Dermis blood vessel endothelial cell (primary cell): Measurements from ENCODE around the gene COPE. TPM values are rescaled to one million over a fixed set of nuclear protein-coding genes. Genes with fewer than 3 reads are reported as not detected.
A peak's percentile ranks its signal among the peaks of the same experiment; 100 is the strongest.
"Not testable (repeated sequence)": the region's sequence is repeated elsewhere in the genome, so short reads cannot be mapped to it uniquely, and the experiment has no call there.

Source experiments
- DNase-seq: peaks from one replicate; pipeline ENCODE4 v3.0.0; 2010
- total RNA-seq: library from RNA; depleted of rRNA; stranded (reverse); fragments of >200 nt; gene quantifications from 2 replicates; pipeline ENCODE4 v1.2.3, GENCODE V29; 2014

The COPE gene
- total RNA-seq, 1 donor from 2014 or later = 215 TPM

DNA sequence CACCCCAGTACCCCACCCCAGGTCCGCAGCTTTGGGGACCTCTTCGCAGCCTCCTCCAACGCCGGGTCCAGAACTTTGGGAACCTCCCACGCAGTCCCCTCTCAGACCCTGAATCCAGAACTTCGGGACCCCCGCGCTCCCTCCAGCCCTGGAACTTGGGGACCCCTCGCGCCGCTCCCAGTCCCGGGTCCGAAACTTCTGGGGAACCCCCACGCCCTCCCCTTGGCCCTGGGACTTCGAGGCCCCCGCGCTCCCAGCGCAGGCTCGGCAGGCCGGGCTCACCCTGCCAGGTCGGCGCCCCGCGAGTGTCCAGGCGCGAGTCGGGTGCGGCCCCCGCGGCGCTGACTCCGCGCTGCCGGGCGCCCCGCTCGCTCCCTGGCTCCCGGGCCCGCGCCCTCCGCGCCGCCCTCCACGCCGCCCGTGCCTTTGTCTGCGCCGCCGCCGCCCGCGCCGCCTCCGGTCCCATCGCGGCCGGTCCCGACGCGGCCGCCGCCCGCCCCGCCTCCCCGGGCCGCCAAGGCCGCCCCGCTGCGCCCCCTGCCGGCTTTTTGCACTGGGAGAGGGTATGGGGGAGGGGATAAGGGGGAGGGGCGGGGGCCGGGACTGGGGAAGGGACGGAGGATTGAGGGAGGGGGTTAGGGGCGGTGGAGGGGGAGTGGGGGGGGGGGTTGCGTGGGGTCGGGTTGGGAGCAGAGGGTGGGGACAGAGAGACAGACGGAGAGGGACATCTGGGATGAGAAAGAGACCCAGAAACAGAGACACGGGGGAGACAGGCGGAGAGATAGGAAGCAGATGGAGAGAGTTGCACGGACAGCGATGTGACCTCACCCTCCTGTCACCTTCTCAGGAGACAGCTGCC is 21.8 kb upstream of the COPE start, which contains the start of gene HOMER3:
HOMER3 (minus strand) TSS at position 449 of the 859 bp plus-strand sequence. CDS start 2,235 bp downstream, outside the sequence.
- DNase-seq = peak; percentile 75

- peak; percentile 40 for DNase-seq
Measured at GRCh38 chr19:18939922-18940768, 21.0 kb upstream of the COPE start.

DNA sequence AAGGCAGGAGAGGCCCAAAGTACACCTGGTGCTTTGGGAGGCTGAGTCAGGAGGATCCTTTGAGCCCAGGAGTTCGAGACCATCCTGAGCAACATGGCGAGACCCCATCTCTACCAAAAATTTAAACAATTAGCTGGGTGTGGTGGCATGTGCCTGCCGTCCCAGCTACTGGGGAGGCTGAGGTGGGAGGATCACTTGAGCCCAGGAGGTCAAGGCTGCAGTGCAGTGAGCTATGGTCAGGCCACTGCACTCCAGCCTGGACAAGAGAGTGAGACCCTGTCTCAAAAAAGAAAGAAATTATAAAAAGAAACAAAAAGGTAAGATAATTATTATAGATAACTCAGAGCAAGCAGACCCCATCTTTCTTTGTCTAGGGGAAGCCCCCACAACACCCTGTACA is 20.0 kb upstream of the COPE start:
- DNase-seq = no peak

GRCh38 chr19:18933297-18933696 is 14.1 kb upstream of the COPE start:
- no peak for DNase-seq

DNA sequence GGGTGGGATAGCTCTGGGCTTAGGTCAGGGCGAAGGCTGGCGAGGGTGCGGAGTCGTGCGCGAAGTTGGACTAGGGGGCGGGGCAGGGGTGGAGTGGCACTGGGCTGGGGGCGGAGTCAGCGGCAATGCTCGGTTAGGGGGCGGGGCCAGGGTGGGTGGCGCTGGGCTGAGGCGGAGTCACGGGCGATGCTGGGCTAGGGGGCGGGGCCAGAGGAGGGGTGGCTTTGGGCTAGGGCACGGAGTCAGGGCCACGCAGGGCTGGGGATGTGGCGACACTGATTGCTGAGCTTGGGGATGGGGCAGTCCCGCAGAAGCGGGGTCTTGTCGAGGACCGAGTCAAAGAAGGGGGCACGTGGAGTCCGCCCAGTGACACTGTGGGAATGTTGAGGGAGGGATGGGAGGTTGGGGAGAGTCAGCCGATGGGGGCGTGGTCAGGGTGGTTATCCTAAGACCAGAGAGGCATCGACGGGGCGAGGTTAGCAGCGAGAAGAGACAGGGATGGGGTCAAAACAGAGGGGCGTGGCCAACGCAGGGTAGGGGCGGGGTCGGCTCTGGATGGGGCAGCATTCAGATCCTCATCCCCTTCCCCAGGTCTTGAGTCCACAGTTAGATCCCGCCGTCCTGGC is 13.1 kb upstream of the COPE start:
- DNase-seq = peak; percentile 63

GRCh38 chr19:18931316-18932162 is 12.4 kb upstream of the COPE start:
- no peak for DNase-seq

DNA sequence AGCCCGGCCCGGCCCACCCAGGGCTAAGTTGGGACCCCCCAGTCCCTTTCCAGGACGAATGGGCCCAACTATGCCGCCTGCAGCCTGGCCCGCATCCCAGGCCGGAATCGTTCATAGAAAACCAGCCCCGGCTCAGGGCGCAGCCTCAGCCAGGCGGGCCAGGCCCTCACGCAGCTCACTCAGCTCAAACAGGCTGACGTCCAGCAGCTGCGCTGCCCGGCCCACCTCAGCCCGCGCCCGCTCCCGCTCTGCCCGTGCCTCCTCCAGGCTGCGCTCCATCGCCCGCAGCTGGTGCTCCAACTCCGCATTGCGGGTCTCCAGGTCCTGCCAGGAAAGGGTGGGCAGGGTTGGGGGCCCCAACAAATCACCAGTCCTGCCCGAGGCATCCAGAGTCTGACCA is 10.1 kb upstream of the COPE start:
- no peak for DNase-seq

DNA sequence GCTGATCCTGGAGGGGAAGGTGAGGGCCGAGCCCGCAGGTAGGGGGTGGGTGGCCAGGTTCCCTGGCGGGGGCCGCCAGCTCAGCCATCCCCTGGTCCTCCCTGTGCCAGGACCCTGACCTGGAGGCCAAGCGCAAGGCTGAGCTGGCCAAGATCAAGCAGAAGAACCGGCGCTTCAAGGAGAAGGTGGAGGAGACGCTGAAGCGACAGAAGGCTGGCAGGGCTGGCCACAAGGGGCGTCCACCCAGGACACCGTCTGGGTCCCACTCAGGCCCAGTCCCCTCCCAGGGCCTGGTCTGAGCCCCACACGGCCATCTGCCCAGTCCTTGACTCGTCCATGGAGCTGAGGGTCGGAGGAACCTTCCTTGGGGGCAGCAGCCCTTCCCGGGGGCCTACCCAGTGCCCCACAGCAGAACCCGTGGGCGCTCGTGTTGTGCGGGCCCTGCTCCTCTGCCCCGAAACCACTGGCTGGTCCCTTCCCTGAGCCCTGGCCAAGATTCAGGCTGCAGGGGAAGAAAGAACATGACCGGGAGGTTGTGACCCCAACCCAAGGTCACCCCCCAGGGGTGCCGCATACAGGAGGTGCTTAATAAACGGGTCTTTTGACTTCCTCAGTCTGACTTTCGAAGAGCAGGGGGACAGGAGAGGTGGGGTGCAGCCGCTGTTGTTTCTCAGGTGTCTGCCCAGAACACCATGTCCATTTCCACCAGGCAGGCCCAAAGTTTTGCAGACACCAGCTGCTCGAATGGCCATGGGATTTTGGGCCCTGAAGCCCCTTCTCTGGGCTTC is 9.0 kb upstream of the COPE start:
- no peak for DNase-seq

- DNase-seq = no peak
Measured at GRCh38 chr19:18924684-18925213, 5.6 kb upstream of the COPE start.

DNA sequence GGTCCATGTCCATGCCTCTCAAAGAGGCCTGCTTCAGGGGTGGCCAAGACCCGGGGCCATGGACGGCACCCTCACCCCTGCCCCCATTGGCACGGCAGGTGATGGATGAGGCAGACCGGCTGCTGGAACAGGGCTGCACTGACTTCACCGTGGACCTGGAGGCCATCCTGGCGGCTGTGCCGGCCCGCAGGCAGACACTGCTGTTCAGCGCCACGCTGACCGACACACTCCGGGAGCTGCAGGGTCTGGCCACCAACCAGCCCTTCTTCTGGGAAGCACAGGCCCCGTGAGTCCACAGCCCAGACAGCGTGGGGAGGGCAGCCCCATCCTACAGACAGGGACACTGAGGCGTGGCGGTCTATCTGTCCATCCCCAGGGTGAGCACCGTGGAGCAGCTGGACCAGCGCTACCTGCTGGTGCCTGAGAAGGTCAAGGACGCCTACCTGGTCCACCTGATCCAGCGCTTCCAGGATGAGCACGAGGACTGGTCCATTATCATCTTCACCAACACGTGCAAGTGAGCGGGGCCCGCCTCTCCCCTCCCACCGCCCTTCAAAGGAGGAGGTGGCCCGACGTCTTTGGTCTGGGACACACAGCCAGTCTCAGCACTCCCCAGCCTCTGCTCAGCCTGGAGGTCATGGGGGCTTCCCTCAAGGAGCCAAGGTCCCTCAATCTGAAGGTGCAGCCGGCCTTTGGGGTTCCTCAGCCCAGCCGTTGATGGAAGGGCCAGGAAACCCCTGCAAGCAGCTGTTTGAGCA is 3.2 kb upstream of the COPE start:
- DNase-seq = no peak

DNA sequence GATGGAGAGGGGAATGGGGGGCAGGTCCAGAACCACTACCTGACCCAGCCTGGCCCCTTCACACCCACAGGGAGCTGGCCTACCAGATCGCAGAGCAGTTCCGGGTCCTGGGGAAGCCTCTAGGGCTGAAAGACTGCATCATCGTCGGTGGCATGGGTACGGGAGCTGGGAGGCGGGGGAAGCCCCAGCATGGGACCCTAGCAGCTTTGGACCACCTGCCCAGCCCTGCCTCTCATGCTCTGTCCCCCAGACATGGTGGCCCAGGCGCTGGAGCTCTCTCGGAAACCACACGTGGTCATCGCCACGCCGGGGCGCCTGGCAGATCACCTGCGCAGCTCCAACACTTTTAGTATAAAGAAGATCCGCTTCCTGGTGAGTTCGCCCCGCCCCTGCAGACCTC is 2.4 kb upstream of the COPE start:
- DNase-seq = no peak

- DNase-seq = no peak
Measured at GRCh38 chr19:18920400-18920799, 1.2 kb upstream of the COPE start.

DNA sequence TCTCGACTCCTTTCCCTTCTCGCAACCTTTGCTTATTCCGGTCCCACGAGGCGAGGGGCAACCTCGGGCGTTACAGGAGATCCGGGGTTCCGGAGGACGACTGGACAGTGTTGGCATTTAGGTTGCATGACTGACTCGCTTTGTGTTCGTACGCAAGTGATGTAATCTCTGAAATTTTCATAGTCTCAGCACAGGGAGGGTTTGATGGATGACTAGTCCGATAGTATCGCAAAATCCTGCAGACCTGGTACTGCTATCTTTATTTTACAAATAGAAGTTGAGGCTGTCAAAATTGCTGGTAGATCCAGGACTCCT is 670 bp upstream of the COPE start:
- no peak for DNase-seq

DNA sequence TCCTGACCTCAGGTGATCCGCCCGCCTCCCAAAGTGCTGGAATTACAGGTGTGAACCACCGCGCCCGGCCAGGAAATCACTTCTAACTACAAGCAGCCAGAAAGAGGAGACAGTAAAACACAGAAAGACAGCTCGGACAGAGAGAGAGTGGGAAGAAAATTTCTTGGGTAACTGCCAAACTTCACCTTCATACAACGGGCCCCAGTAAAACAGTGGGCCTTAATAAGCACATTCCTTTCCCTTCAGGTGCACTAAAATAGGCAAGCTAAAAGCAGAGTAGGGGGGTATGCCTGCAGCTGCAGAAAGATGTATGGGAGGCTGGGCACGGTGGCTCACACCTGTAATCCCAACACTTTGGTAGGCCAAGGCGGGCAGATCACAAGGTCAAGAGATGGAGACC is 1.6 kb downstream of the COPE start:
- not testable (repeated sequence) for DNase-seq

DNA sequence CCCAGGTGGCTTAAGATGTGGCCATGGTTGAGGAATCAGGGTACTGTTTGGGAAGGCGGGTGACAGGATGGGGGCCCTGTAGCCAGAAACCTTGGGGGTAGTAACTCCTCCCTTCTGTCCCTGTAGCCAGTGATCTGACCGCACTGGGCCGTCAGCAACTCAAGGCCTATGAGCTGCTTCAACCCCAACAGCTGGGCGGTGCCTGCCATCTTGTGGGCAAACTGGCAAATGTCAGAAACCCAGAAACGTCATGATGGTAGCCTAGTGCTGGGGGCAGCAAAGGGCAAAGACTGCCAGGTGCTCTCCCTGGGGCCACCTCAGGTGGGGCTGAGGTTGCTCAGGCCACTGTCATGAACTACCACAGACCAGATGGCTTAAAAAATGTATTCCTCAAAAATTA is 3.5 kb downstream of the COPE start:
- peak; percentile 78 for DNase-seq

DNA sequence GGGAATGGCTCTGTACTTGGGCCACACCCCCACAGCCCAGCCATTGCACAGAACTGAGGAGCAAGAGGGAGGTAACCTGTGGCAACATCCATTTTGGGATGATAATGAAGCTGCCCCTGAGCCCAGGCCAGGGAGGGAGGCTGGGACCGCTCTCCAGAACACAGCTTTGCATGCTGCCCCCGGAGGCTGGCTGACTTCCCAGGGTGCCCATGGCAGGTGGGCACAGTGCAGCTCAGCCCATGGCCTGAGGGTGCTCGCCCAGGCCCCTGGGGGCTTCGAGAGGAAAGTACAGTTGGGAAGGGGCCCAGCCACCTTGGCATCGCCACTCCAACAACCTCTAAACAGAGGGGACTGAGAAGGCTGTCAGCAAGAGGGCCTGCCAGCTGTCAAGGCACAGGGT is 5.7 kb downstream of the COPE start:
- DNase-seq = no peak

GRCh38 chr19:18912933-18913332 is 6.3 kb downstream of the COPE start:
- no peak for DNase-seq

DNA sequence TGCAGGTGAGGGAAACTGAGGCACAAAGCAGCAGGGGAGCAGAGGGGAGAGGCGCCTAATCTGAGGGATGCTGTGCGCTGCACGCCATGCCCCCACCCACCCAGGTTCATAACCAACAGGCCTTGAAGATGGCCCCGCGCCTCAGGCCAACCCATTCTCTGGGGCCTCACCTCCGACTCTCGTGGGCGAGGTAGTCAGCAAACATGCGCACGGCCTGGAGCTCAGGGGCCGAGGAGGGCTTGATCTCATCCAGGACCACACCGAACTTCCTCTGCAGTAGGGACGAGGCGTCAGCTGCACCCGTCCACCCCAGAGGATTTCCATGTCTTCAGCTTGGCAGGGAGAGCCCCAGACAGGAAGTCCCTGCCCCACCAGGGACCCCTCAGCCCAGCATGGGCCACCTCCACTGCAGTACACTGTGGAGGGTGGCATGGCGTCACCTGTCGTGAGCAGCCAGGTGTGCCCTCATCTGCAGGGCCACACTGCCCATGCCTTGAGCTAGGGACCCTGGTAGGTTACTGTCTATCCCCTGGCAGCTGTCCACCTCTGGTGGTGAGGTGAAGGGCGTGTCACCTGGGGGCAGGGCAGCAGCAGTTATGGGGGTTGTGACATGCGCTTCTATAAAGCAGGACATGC is 8.3 kb downstream of the COPE start:
- no peak for DNase-seq

DNA sequence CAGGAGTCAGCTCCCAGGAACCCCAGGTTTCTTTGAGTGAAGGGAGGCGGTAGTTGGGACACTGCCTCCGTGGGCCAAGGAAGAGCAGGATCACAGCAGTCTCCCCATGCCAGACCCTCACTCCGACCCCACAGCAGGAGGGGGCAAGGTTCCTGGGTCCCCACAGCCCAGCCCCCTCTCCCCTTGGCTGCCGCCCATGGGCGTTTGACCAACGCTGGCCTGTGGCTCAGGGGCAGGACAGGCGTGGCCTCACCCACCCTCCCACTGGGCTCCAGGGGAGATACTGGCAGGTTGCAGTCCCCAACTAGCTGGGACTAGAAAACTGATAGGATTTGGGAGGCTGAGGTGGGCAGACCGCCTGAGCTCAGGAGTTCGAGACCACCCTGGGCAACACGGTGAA is 9.2 kb downstream of the COPE start:
- no peak for DNase-seq
